22Rv1 (cell line): Measurements from ENCODE around the gene ERI3.
"Not testable (repeated sequence)": the region's sequence is repeated elsewhere in the genome, so short reads cannot be mapped to it uniquely, and the experiment has no call there.

ENCODE experiments used
- H3K27ac ChIP-seq: fragments of 450-650 bp; 2 replicates; pipeline ENCODE4 v1.5.1; 2017
- ZFX ChIP-seq: fragments of 450-650 bp; IDR thresholded peaks from 2 replicates; pipeline ENCODE4 v1.6.1; 2017; ENCODE audit warnings: antibody characterized with exemption, borderline replicate concordance
- TF ChIP-seq, protein P1 (sequence below): fragments of 450-650 bp; IDR thresholded peaks from 2 replicates; pipeline ENCODE4 v1.5.1; 2017; ENCODE audit warnings: mild to moderate bottlenecking

ERI3 gene

DNA sequence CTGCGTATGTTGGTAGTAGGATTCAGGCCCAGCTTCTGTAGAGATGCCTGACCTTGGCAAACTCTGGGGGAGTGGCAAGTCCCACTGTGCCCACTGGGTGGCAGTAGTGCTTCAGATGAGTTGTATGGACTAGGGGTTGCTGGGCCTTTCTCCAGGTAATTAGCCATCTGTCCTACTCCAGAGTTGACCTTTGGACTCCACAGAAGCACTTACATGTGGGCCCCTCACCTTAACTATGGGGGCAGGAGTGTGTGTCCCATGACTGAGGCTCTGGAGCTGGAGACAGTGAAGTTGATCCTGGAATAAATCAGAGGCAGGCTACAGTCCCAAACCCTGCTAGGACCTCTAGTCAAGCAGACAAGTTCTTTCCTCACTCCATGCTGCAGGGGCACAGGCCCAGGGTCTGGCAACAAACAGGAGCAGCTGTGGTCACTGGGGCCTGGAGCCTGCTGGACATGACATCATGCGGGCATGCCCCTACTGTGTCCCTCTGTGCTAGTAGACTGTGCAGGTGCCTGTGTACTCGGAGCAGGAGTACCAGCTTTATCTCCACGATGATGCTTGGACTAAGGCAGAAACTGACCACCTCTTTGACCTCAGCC, 137.1 kb downstream of the ERI3 start:
- no peak overlapping the region for H3K27ac ChIP-seq
- TF ChIP-seq, protein P1, sequence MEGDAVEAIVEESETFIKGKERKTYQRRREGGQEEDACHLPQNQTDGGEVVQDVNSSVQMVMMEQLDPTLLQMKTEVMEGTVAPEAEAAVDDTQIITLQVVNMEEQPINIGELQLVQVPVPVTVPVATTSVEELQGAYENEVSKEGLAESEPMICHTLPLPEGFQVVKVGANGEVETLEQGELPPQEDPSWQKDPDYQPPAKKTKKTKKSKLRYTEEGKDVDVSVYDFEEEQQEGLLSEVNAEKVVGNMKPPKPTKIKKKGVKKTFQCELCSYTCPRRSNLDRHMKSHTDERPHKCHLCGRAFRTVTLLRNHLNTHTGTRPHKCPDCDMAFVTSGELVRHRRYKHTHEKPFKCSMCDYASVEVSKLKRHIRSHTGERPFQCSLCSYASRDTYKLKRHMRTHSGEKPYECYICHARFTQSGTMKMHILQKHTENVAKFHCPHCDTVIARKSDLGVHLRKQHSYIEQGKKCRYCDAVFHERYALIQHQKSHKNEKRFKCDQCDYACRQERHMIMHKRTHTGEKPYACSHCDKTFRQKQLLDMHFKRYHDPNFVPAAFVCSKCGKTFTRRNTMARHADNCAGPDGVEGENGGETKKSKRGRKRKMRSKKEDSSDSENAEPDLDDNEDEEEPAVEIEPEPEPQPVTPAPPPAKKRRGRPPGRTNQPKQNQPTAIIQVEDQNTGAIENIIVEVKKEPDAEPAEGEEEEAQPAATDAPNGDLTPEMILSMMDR: peak; percentile 91
- no peak for TF ChIP-seq ZFX

- TF ChIP-seq, protein P1: no peak
- TF ChIP-seq ZFX: no peak
- peak within 1 kb of the TSS; percentile 47 for H3K27ac ChIP-seq
These were observed 141.6 kb downstream of the ERI3 start, which contains the start of gene DMAP1 for GRCh38 chr1:44213222-44214112. DMAP1 (plus strand) TSS chr1:44213471; CDS start chr1:44213754, 283 bp downstream.

DNA sequence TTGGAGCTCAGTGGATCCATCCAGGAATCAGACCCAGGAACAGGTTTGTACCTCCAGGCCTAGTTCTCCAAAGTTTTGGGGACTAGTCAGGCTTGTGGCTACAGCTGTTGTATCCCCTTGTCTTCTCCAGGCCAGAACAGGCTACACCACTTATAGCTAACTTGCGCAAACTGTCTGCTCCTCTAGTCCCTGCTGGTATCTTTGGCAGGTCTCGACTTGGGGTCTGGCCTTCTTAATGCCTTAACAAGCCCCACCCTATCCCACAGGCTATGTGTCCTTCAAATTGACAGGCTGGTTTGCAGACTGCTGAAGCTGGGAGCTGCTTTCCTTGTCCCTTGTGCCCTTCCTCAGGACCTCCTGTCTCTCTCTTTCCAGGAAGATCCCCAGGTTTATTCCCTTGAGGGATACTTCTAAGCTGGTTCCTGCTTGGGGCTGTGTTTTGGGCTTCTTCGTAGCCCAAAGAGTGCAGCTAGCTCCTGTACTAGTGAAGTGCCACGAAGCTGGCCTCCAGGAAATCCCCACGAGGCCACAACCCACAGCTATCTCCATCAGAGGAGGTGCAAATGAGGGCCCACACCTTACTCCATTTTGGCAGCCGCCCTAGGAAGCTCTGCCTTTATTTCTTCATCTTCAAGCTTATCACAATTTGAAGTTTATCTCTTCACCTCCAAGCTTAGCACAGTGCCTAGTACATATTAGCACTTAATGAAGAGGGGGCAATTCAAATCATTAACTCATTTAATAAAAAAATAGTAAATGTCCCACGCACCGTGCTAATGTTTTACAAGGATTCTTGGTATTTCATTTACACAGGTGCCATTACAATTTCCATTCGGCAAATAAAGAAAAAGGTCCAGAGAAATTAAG, 142.5 kb downstream of the ERI3 start:
- TF ChIP-seq, protein P1: no peak
- TF ChIP-seq ZFX: no peak
- peak overlapping the region; percentile 47 for H3K27ac ChIP-seq

DNA sequence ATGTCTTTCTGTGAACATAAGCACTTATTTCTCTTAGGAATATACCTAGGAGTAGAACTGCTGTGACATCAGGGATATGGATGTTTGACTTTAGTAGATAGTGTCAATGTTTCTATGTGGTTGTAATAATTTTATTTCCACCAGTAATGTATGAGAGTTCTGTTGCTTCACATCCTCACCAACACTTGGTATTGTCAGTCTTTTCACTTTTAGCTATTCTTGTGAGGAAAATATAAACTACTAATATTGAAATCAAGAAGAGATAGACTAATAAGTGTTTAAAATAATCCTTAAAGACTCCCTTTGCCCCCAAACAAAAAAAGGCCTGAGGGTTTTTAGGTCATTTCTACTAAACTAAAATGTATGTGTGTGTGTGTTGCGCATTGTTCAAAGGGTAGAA, 144.5 kb downstream of the ERI3 start:
- TF ChIP-seq ZFX: no peak
- TF ChIP-seq, protein P1: no peak
- no peak overlapping the region for H3K27ac ChIP-seq

GRCh38 chr1:44208226-44208625, 146.8 kb downstream of the ERI3 start:
- no peak overlapping the region for H3K27ac ChIP-seq
- TF ChIP-seq, protein P1: no peak
- TF ChIP-seq ZFX: no peak

- H3K27ac ChIP-seq: not testable (repeated sequence)
These were observed 148.5 kb downstream of the ERI3 start for GRCh38 chr1:44206545-44206944.

- no peak overlapping the region for H3K27ac ChIP-seq
- TF ChIP-seq ZFX: no peak
- TF ChIP-seq, protein P1: no peak
These were observed 154.7 kb downstream of the ERI3 start for GRCh38 chr1:44200336-44200735.
